Keratinocyte (primary cell): Measurements from ENCODE around the gene CCDC69. TPM values are rescaled to one million over a fixed set of nuclear protein-coding genes. Genes with fewer than 3 reads are reported as not detected.

Source experiments
- DNase-seq: peaks from one replicate; pipeline ENCODE4 v3.0.0-alpha.2; 2011; ENCODE audit warnings: low read depth, missing footprints, low spot score
- FAIRE-seq: peaks from 2 replicates; lab custom pipeline; 2011; peaks lifted over from hg19 to GRCh38; lab: Jason Lieb, UNC
- H2AFZ ChIP-seq: 2 replicates; pipeline ENCODE4 v1.6.0; 2012; ENCODE audit warnings: low read length, control low read depth, inconsistent platforms; ENCODE audit not compliant: control insufficient read depth
- H3K27ac ChIP-seq: 2 replicates; pipeline ENCODE4 v1.5.1; 2011; ENCODE audit warnings: low read length; ENCODE audit not compliant: control insufficient read depth, insufficient read depth
- H3K27me3 ChIP-seq: 3 replicates; pipeline ENCODE4 v1.6.0; 2011; ENCODE audit warnings: low read length; ENCODE audit not compliant: control insufficient read depth, insufficient read depth; ENCODE audit errors: extremely low read depth
- H3K36me3 ChIP-seq, 2 experiments: 2 replicates in 1 of 2; 3 replicates in 1 of 2; pipeline ENCODE4 v1.5.1; 2011; ENCODE audit warnings: low read length in 2 of 2, mild to moderate bottlenecking in 1 of 2; ENCODE audit not compliant: control insufficient read depth in 2 of 2, insufficient read depth in 2 of 2; ENCODE audit errors: extremely low read depth in 1 of 2
- H3K4me1 ChIP-seq: 3 replicates; pipeline ENCODE4 v1.5.1; 2011; ENCODE audit warnings: low read length; ENCODE audit not compliant: control insufficient read depth, insufficient read depth; ENCODE audit errors: extremely low read depth
- H3K4me2 ChIP-seq: 3 replicates; pipeline ENCODE4 v1.6.0; 2011; ENCODE audit warnings: low read depth, low read length; ENCODE audit not compliant: control insufficient read depth, insufficient read depth; ENCODE audit errors: extremely low read depth
- H3K4me3 ChIP-seq, 3 experiments: fragments of 200-600 bp in 1 of 3; sonication (generic) in 1 of 3; 2 replicates in 2 of 3; 3 replicates in 1 of 3; pipeline ENCODE4 v1.5.1; 2011 to 2016; ENCODE audit warnings: low read length in 3 of 3, mild to moderate bottlenecking in 3 of 3, control low read depth in 2 of 3, inconsistent platforms in 1 of 3, low read depth in 1 of 3, mixed read lengths in 1 of 3, mixed run types in 1 of 3, moderate library complexity in 1 of 3; ENCODE audit not compliant: control insufficient read depth in 2 of 3, insufficient read depth in 2 of 3; ENCODE audit errors: extremely low read depth in 1 of 3
- H3K79me2 ChIP-seq: 2 replicates; pipeline ENCODE4 v1.6.0; 2012; ENCODE audit warnings: low read length; ENCODE audit not compliant: control insufficient read depth, insufficient read depth
- H3K9ac ChIP-seq: 3 replicates; pipeline ENCODE4 v1.6.0; 2011; ENCODE audit warnings: low read length; ENCODE audit not compliant: control insufficient read depth, insufficient read depth; ENCODE audit errors: extremely low read depth
- H3K9me1 ChIP-seq: 3 replicates; pipeline ENCODE4 v1.6.0; 2011; ENCODE audit warnings: low read length; ENCODE audit not compliant: control insufficient read depth, insufficient read depth; ENCODE audit errors: extremely low read depth
- H3K9me3 ChIP-seq: 2 replicates; pipeline ENCODE4 v1.5.1; 2012; ENCODE audit warnings: low read depth, low read length; ENCODE audit not compliant: control insufficient read depth
- H4K20me1 ChIP-seq: 3 replicates; pipeline ENCODE4 v1.6.0; 2011; ENCODE audit warnings: low read length; ENCODE audit not compliant: control insufficient read depth, insufficient read depth; ENCODE audit errors: extremely low read depth
- EZH2 ChIP-seq: IDR thresholded peaks from one replicate; pipeline ENCODE4 v1.6.1; 2012; ENCODE audit warnings: inconsistent platforms, mild to moderate bottlenecking, low read length, moderate library complexity
- dilution Hi-C: fragments of 300-500 bp; cut with MboI; formaldehyde crosslinking; loops from one replicate; pipeline ENCODE4 v1.7.0; 2020; ENCODE audit warnings: low sequenced_read_pairs; ENCODE audit not compliant: extremely low pct_ligation_motif_present
- polyA plus RNA-seq, 5 experiments: library from polyadenylated mRNA; depleted of rRNA in 3 of 5; stranded (reverse) in 3 of 5; stranded (forward) in 1 of 5; unstranded in 1 of 5; fragments of >200 nt; gene quantifications; 1 replicate in 1 of 5; 2 replicates in 3 of 5; 3 replicates in 1 of 5; pipeline versions ENCODE4 v1.2.1 to v1.2.3, GENCODE V29; 2011 to 2012; ENCODE audit warnings: missing spikeins in 2 of 5, low read depth in 1 of 5, low replicate concordance in 1 of 5
- TF ChIP-seq, protein P1 (sequence below), 3 experiments: IDR thresholded peaks in 1 of 3; conservative IDR thresholded peaks in 1 of 3; optimal IDR thresholded peaks in 1 of 3; 2 replicates in 2 of 3; 3 replicates in 1 of 3; pipeline versions ENCODE3 to v1.5.1; 2011; ENCODE audit warnings: low read length in 3 of 3, mild to moderate bottlenecking in 3 of 3, moderate library complexity in 2 of 3, control low read depth in 1 of 3, inconsistent platforms in 1 of 3; ENCODE audit not compliant: insufficient read depth in 2 of 3; ENCODE audit errors: extremely low read depth in 1 of 3

The CCDC69 gene
- polyA plus RNA-seq, 1 donor (not counting 4 experiments of a cell fraction or from before 2014, with no cell fraction given): 4.1 TPM

GRCh38 chr5:151231359-151231758, 7.5 kb upstream of the CCDC69 start:
- Histone ChIP-seq H4K20me1 (no peaks in the 10 kb centered on the region), H3K27ac (no peak overlapping the region), H3K79me2 (no peaks in the 10 kb centered on the region), H2AFZ (no peak overlapping the region), H3K4me3 (no peak overlapping the region), H3K9me1 (no peaks in the 10 kb centered on the region), H3K9me3 (no peaks in the 10 kb centered on the region), H3K9ac (no peak overlapping the region), H3K4me2 (no peak overlapping the region), H3K27me3 (no peaks in the 10 kb centered on the region), H3K4me1 (no peaks in the 10 kb centered on the region), H3K36me3 (no peaks in the 10 kb centered on the region)
- TF ChIP-seq EZH2: no peak
- TF ChIP-seq, protein P1, sequence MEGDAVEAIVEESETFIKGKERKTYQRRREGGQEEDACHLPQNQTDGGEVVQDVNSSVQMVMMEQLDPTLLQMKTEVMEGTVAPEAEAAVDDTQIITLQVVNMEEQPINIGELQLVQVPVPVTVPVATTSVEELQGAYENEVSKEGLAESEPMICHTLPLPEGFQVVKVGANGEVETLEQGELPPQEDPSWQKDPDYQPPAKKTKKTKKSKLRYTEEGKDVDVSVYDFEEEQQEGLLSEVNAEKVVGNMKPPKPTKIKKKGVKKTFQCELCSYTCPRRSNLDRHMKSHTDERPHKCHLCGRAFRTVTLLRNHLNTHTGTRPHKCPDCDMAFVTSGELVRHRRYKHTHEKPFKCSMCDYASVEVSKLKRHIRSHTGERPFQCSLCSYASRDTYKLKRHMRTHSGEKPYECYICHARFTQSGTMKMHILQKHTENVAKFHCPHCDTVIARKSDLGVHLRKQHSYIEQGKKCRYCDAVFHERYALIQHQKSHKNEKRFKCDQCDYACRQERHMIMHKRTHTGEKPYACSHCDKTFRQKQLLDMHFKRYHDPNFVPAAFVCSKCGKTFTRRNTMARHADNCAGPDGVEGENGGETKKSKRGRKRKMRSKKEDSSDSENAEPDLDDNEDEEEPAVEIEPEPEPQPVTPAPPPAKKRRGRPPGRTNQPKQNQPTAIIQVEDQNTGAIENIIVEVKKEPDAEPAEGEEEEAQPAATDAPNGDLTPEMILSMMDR (optimal IDR thresholded peaks at IDR 0.05 in 1 of 3, IDR thresholded peaks at IDR 0.05 in 1 of 3, conservative IDR thresholded peaks at IDR 0.05 in 1 of 3; ENCODE audit: extremely low read depth in 1 of 3, insufficient read depth in 2 of 3, low read length in 3 of 3): no peak
- no peak for FAIRE-seq
- DNase-seq: no peak
- dilution Hi-C loops: no loop called here

- no peak overlapping the region for H3K27ac ChIP-seq
- TF ChIP-seq, protein P1 (optimal IDR thresholded peaks at IDR 0.05 in 1 of 3, IDR thresholded peaks at IDR 0.05 in 1 of 3, conservative IDR thresholded peaks at IDR 0.05 in 1 of 3; ENCODE audit: extremely low read depth in 1 of 3, insufficient read depth in 2 of 3, low read length in 3 of 3): no peak
- TF ChIP-seq EZH2: no peak
- no peaks in the 10 kb centered on the region for H3K4me1 ChIP-seq
- no peak overlapping the region for H3K4me3 ChIP-seq
- dilution Hi-C loops: no loop called here
- no peaks in the 10 kb centered on the region for H3K36me3 ChIP-seq
- FAIRE-seq: no peak
- no peaks in the 10 kb centered on the region for H3K9me1 ChIP-seq
- H3K27me3 ChIP-seq: no peaks in the 10 kb centered on the region
- H3K9ac ChIP-seq: no peak overlapping the region
- H3K4me2 ChIP-seq: no peak overlapping the region
- H4K20me1 ChIP-seq: no peaks in the 10 kb centered on the region
- H2AFZ ChIP-seq: peak overlapping the region; percentile 50
- no peak for DNase-seq
- no peaks in the 10 kb centered on the region for H3K79me2 ChIP-seq
- no peaks in the 10 kb centered on the region for H3K9me3 ChIP-seq
Observed at GRCh38 chr5:151230048-151230680, 6.3 kb upstream of the CCDC69 start.
